GM23338 (cell line): Measurements from ENCODE around the gene ASB1. TPM values are rescaled to one million over a fixed set of nuclear protein-coding genes. Genes with fewer than 3 reads are reported as not detected.

Source experiments
- ATAC-seq: fragments of 200-7000 bp; cut with Tn5 transposase; 3 replicates; pipeline ENCODE4 v1.9.1; 2020
- DNase-seq: peaks from one replicate; pipeline ENCODE4 v3.0.0-alpha.2; 2015; ENCODE audit warnings: low spot score
- H2AFZ ChIP-seq: fragments of 200-600 bp; sonication (generic); 2 replicates; pipeline ENCODE4 v1.8.0; 2016; ENCODE audit warnings: antibody characterized with exemption, mild to moderate bottlenecking, moderate library complexity
- H3F3A ChIP-seq: fragments of 200-600 bp; sonication (generic); replicated peaks from 2 replicates; pipeline ENCODE4 v1.8.0; 2017; ENCODE audit warnings: antibody characterized with exemption, mixed run types, low read depth
- H3K27ac ChIP-seq: fragments of 200-600 bp; sonication (generic); 2 replicates; pipeline ENCODE4 v1.6.1; 2016; ENCODE audit warnings: low read depth
- H3K27me3 ChIP-seq: fragments of 200-600 bp; sonication (generic); 2 replicates; pipeline ENCODE4 v1.8.0; 2016; ENCODE audit warnings: mild to moderate bottlenecking, mixed run types, moderate library complexity; ENCODE audit not compliant: insufficient read depth
- H3K36me3 ChIP-seq: fragments of 200-600 bp; sonication (generic); 2 replicates; pipeline ENCODE4 v1.8.0; 2016; ENCODE audit warnings: mild to moderate bottlenecking; ENCODE audit not compliant: insufficient read depth
- H3K4me1 ChIP-seq: fragments of 200-600 bp; sonication (generic); 2 replicates; pipeline ENCODE4 v1.8.0; 2016; ENCODE audit warnings: mild to moderate bottlenecking, moderate library complexity; ENCODE audit not compliant: insufficient read depth
- H3K4me2 ChIP-seq: fragments of 200-600 bp; sonication (generic); 2 replicates; pipeline ENCODE4 v1.7.1; 2017; ENCODE audit warnings: mixed run types
- H3K4me3 ChIP-seq: fragments of 200-600 bp; sonication (generic); 2 replicates; pipeline ENCODE4 v1.6.1; 2016; ENCODE audit warnings: mixed run types
- H3K79me2 ChIP-seq: fragments of 200-600 bp; sonication (generic); replicated peaks from 2 replicates; pipeline ENCODE4 v1.8.0; 2017; ENCODE audit warnings: mild to moderate bottlenecking; ENCODE audit not compliant: insufficient read depth
- H3K9me2 ChIP-seq: fragments of 200-600 bp; sonication (generic); 2 replicates; pipeline ENCODE4 v1.8.0; 2017; ENCODE audit not compliant: insufficient read depth
- H4K20me1 ChIP-seq: fragments of 200-600 bp; sonication (generic); replicated peaks from 2 replicates; pipeline ENCODE4 v1.8.0; 2017; ENCODE audit warnings: mild to moderate bottlenecking; ENCODE audit not compliant: insufficient read depth
- H3K27ac Mint-ChIP-seq: 2 replicates; pipeline ENCODE4 v1.8.0; 2020; ENCODE audit warnings: inconsistent platforms, mild to moderate bottlenecking, moderate library complexity, mixed read lengths
- H3K27me3 Mint-ChIP-seq: 3 replicates; pipeline ENCODE4 v1.8.0; 2022; ENCODE audit warnings: low read depth, mild to moderate bottlenecking, moderate library complexity, mixed read lengths, inconsistent platforms; ENCODE audit not compliant: insufficient read depth, poor library complexity
- H3K36me3 Mint-ChIP-seq: 3 replicates; pipeline ENCODE4 v1.8.0; 2021; ENCODE audit warnings: low read depth, mild to moderate bottlenecking, inconsistent platforms, moderate library complexity, mixed read lengths
- H3K4me1 Mint-ChIP-seq: 3 replicates; pipeline ENCODE4 v1.8.0; 2020; ENCODE audit warnings: mild to moderate bottlenecking, inconsistent platforms, mixed read lengths
- H3K4me3 Mint-ChIP-seq: 3 replicates; pipeline ENCODE4 v1.8.0; 2021; ENCODE audit warnings: moderate library complexity, mild to moderate bottlenecking, inconsistent platforms, mixed read lengths
- H3K9me3 Mint-ChIP-seq: 3 replicates; pipeline ENCODE4 v1.8.0; 2020; ENCODE audit warnings: moderate library complexity, mild to moderate bottlenecking, inconsistent platforms, mixed read lengths
- CREB1 ChIP-seq: fragments of 250-450 bp; sonication (Bioruptor Pico); IDR thresholded peaks from 2 replicates; pipeline ENCODE4 v1.5.0; 2020; ENCODE audit warnings: low read depth, mild to moderate bottlenecking, moderate library complexity
- EZH2phosphoT487 ChIP-seq: fragments of 200-600 bp; sonication (generic); IDR thresholded peaks from one replicate; pipeline ENCODE4 v1.8.1; 2018; ENCODE audit warnings: antibody characterized with exemption; ENCODE audit not compliant: unreplicated experiment
- JUNB ChIP-seq: IDR thresholded peaks from one replicate; pipeline ENCODE4 v1.6.1; 2016; ENCODE audit warnings: antibody characterized with exemption; ENCODE audit not compliant: unreplicated experiment
- NANOG ChIP-seq: IDR thresholded peaks from 2 replicates; pipeline ENCODE4 v1.6.1; 2016; ENCODE audit warnings: antibody characterized with exemption, borderline replicate concordance
- STAT1 ChIP-seq: IDR thresholded peaks from one replicate; pipeline ENCODE4 v1.6.1; 2016; ENCODE audit warnings: antibody characterized with exemption; ENCODE audit not compliant: unreplicated experiment
- ZNF331 ChIP-seq: fragments of 250-450 bp; sonication (Bioruptor Pico); IDR thresholded peaks from 2 replicates; pipeline ENCODE4 v1.5.0; 2020; ENCODE audit warnings: low read depth, mild to moderate bottlenecking, moderate library complexity
- polyA plus RNA-seq: library from polyadenylated mRNA; unstranded; fragments of >200 nt; fragmentation: Nextera tagmentation; extraction: Ambion mirVana; gene quantifications from 2 replicates; pipeline ENCODE4 v1.2.1, GENCODE V29; 2016
- total RNA-seq: library from RNA; depleted of rRNA; stranded (reverse); fragments of >200 nt; shearing (Covaris generic); gene quantifications from 2 replicates; pipeline ENCODE4 v1.2.3, GENCODE V29; 2014
- TF ChIP-seq, protein P1 (sequence below): fragments of 250-450 bp; sonication (Bioruptor Pico); IDR thresholded peaks from 2 replicates; pipeline ENCODE4 v1.5.0; 2020; ENCODE audit warnings: mild to moderate bottlenecking, moderate library complexity
- TF ChIP-seq, protein P2 (sequence below), 2 experiments: fragments of 200-600 bp in 1 of 2; sonication (generic) in 1 of 2; conservative IDR thresholded peaks; 2 replicates each; pipeline versions ENCODE4 v1.5.1 to v1.6.1; 2016 to 2017; ENCODE audit warnings: antibody characterized with exemption in 2 of 2, low read depth in 2 of 2, mild to moderate bottlenecking in 2 of 2, moderate library complexity in 1 of 2
- TF ChIP-seq, protein P3 (sequence below): IDR thresholded peaks from one replicate; pipeline ENCODE4 v1.6.1; 2018; ENCODE audit warnings: antibody characterized with exemption; ENCODE audit not compliant: unreplicated experiment

Gene ASB1
- total and polyA plus RNA-seq, 2 experiments from 2014 or later: 21.5 to 23.9 TPM

DNA sequence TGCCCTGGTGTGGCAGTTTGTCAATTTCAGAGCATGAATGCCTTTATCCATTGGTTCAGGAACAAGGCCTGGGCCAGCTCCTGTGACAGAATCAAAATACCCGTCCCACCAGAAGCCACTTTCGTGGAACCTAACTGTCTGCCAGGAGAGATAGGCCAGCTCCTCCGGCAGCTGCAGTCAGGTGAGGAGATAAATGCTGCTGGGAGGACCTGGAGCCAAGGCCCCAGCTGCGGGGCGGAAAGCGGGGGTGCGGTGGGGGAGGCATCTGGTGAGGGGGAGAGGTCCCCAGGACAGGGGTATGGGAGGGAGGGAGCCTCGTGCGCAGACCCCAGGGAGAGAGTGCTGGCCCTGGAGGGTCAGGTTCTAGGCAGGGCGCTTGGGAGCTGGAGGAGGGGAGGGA lies 4.4 kb upstream of the ASB1 start (continued):
- TF ChIP-seq, protein P1, sequence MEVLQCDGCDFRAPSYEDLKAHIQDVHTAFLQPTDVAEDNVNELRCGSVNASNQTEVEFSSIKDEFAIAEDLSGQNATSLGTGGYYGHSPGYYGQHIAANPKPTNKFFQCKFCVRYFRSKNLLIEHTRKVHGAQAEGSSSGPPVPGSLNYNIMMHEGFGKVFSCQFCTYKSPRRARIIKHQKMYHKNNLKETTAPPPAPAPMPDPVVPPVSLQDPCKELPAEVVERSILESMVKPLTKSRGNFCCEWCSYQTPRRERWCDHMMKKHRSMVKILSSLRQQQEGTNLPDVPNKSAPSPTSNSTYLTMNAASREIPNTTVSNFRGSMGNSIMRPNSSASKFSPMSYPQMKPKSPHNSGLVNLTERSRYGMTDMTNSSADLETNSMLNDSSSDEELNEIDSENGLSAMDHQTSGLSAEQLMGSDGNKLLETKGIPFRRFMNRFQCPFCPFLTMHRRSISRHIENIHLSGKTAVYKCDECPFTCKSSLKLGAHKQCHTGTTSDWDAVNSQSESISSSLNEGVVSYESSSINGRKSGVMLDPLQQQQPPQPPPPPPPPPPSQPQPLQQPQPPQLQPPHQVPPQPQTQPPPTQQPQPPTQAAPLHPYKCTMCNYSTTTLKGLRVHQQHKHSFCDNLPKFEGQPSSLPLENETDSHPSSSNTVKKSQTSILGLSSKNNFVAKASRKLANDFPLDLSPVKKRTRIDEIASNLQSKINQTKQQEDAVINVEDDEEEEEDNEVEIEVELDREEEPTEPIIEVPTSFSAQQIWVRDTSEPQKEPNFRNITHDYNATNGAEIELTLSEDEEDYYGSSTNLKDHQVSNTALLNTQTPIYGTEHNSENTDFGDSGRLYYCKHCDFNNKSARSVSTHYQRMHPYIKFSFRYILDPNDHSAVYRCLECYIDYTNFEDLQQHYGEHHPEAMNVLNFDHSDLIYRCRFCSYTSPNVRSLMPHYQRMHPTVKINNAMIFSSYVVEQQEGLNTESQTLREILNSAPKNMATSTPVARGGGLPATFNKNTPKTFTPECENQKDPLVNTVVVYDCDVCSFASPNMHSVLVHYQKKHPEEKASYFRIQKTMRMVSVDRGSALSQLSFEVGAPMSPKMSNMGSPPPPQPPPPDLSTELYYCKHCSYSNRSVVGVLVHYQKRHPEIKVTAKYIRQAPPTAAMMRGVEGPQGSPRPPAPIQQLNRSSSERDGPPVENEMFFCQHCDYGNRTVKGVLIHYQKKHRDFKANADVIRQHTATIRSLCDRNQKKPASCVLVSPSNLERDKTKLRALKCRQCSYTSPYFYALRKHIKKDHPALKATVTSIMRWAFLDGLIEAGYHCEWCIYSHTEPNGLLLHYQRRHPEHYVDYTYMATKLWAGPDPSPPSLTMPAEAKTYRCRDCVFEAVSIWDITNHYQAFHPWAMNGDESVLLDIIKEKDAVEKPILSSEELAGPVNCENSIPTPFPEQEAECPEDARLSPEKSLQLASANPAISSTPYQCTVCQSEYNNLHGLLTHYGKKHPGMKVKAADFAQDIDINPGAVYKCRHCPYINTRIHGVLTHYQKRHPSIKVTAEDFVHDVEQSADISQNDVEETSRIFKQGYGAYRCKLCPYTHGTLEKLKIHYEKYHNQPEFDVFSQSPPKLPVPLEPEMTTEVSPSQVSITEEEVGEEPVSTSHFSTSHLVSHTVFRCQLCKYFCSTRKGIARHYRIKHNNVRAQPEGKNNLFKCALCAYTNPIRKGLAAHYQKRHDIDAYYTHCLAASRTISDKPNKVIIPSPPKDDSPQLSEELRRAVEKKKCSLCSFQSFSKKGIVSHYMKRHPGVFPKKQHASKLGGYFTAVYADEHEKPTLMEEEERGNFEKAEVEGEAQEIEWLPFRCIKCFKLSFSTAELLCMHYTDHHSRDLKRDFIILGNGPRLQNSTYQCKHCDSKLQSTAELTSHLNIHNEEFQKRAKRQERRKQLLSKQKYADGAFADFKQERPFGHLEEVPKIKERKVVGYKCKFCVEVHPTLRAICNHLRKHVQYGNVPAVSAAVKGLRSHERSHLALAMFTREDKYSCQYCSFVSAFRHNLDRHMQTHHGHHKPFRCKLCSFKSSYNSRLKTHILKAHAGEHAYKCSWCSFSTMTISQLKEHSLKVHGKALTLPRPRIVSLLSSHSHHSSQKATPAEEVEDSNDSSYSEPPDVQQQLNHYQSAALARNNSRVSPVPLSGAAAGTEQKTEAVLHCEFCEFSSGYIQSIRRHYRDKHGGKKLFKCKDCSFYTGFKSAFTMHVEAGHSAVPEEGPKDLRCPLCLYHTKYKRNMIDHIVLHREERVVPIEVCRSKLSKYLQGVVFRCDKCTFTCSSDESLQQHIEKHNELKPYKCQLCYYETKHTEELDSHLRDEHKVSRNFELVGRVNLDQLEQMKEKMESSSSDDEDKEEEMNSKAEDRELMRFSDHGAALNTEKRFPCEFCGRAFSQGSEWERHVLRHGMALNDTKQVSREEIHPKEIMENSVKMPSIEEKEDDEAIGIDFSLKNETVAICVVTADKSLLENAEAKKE (CRISPR knock-in tag): no peak
- TF ChIP-seq NANOG (no peak), ZNF331 (CRISPR knock-in tag) (no peak), STAT1 (no peak), CREB1 (CRISPR knock-in tag) (no peak)

DNA sequence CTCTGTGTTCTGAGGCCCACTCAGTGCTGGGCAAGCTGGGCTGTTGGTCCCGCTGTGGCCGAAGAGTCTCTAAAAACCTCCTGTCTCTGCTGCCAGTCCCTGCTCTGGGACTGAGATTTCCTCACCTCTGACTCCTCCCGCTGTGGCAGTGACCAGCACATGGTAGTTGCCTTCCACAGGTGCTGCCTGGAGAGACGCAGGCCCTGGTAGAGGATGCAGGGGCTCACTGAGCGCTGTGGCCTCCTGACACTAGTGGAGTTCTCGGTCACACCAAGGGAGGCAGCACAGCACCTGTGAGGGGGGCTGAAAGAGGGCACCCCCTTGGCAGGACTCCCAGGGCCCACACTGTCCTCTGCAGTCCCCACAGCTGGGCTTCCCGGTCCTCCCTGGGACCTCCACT lies 3.8 kb upstream of the ASB1 start:
- Mint-ChIP-seq H3K4me3 (no peak overlapping the region), H3K4me1 (peaks cover 28% of the 10 kb centered on the region), H3K27me3 (no peaks in the 10 kb centered on the region), H3K9me3 (peaks cover 5% of the 10 kb centered on the region; the same call in 1 of the 3 replicates), H3K36me3 (peaks cover 1% of the 10 kb centered on the region; the same call in 1 of the 3 replicates), H3K27ac (no peak overlapping the region)
- peaks cover 8% of the 10 kb centered on the region for H3K79me2 ChIP-seq
- H2AFZ ChIP-seq: no peak overlapping the region
- H3K4me1 ChIP-seq: peaks cover 21% of the 10 kb centered on the region
- H3K27me3 ChIP-seq: no peaks in the 10 kb centered on the region
- no peak overlapping the region for H3K27ac ChIP-seq
- DNase-seq (no peak), ATAC-seq (no peak)
- H4K20me1 ChIP-seq: no peaks in the 10 kb centered on the region
- H3K9me2 ChIP-seq: no peaks in the 10 kb centered on the region
- H3F3A ChIP-seq: no peaks in the 10 kb centered on the region
- H3K4me2 ChIP-seq: no peak overlapping the region
- H3K36me3 ChIP-seq: no peaks in the 10 kb centered on the region
- H3K4me3 ChIP-seq: no peak overlapping the region
- TF ChIP-seq CREB1 (CRISPR knock-in tag): no peak
- TF ChIP-seq JUNB: no peak
- TF ChIP-seq, protein P2, sequence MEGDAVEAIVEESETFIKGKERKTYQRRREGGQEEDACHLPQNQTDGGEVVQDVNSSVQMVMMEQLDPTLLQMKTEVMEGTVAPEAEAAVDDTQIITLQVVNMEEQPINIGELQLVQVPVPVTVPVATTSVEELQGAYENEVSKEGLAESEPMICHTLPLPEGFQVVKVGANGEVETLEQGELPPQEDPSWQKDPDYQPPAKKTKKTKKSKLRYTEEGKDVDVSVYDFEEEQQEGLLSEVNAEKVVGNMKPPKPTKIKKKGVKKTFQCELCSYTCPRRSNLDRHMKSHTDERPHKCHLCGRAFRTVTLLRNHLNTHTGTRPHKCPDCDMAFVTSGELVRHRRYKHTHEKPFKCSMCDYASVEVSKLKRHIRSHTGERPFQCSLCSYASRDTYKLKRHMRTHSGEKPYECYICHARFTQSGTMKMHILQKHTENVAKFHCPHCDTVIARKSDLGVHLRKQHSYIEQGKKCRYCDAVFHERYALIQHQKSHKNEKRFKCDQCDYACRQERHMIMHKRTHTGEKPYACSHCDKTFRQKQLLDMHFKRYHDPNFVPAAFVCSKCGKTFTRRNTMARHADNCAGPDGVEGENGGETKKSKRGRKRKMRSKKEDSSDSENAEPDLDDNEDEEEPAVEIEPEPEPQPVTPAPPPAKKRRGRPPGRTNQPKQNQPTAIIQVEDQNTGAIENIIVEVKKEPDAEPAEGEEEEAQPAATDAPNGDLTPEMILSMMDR (conservative IDR thresholded peaks at IDR 0.05; ENCODE audit: low read depth in 2 of 2): no peak
- TF ChIP-seq STAT1: no peak
- no peak for TF ChIP-seq EZH2phosphoT487
- TF ChIP-seq, protein P3, sequence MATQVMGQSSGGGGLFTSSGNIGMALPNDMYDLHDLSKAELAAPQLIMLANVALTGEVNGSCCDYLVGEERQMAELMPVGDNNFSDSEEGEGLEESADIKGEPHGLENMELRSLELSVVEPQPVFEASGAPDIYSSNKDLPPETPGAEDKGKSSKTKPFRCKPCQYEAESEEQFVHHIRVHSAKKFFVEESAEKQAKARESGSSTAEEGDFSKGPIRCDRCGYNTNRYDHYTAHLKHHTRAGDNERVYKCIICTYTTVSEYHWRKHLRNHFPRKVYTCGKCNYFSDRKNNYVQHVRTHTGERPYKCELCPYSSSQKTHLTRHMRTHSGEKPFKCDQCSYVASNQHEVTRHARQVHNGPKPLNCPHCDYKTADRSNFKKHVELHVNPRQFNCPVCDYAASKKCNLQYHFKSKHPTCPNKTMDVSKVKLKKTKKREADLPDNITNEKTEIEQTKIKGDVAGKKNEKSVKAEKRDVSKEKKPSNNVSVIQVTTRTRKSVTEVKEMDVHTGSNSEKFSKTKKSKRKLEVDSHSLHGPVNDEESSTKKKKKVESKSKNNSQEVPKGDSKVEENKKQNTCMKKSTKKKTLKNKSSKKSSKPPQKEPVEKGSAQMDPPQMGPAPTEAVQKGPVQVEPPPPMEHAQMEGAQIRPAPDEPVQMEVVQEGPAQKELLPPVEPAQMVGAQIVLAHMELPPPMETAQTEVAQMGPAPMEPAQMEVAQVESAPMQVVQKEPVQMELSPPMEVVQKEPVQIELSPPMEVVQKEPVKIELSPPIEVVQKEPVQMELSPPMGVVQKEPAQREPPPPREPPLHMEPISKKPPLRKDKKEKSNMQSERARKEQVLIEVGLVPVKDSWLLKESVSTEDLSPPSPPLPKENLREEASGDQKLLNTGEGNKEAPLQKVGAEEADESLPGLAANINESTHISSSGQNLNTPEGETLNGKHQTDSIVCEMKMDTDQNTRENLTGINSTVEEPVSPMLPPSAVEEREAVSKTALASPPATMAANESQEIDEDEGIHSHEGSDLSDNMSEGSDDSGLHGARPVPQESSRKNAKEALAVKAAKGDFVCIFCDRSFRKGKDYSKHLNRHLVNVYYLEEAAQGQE: no peak
